HCT116 (cell line): Measurements from ENCODE around the gene MAB21L3. TPM values are rescaled to one million over a fixed set of nuclear protein-coding genes. Genes with fewer than 3 reads are reported as not detected.

Experiments
- ATAC-seq: fragments of 200-7000 bp; cut with Tn5 transposase; 2 replicates; pipeline ENCODE4 v1.9.1; 2020; ENCODE audit warnings: mild to moderate bottlenecking, moderate library complexity
- BruUV-seq: library from RNA; stranded (reverse); fragments of 400-500 nt; replicated peaks from 2 replicates; lab custom pipeline; 2021; lab: Mats Ljungman, UMichigan
- CTCF ChIA-PET: fragments of 300-600 bp; sonication (Branson Sonifier 250); formaldehyde crosslinking; loops from one replicate; lab custom pipeline; 2021; ENCODE audit warnings: antibody characterized with exemption; lab: Charles Lee
- POLR2A ChIA-PET: fragments of 300-600, 350-600 bp; sonication (Branson Sonifier 250); formaldehyde crosslinking; loops from one replicate; lab custom pipeline; 2021; ENCODE audit warnings: antibody characterized with exemption; lab: Charles Lee
- RAD21 ChIA-PET, 2 experiments: fragments of 300-600 bp; sonication (Branson Sonifier 250); formaldehyde crosslinking; loops; one replicate each; lab custom pipeline; 2023; ENCODE audit warnings: low total read pairs in 2 of 2; ENCODE audit not compliant: uncharacterized antibody in 2 of 2, unreplicated experiment in 2 of 2, low non-redundant PET in 1 of 2; lab: Charles Lee
- DNase-seq: peaks from one replicate; pipeline ENCODE4 v3.0.0-alpha.2; 2010; ENCODE audit warnings: low read depth, low spot score
- H2AFZ ChIP-seq: fragments of 200-600 bp; shearing (Covaris generic), sonication (generic); 2 replicates; pipeline ENCODE4 v1.6.1; 2017; ENCODE audit warnings: low read depth, mixed run types, mixed read lengths, antibody characterized with exemption, low read length; ENCODE audit not compliant: poor library complexity, severe bottlenecking
- H3K27ac ChIP-seq: 2 replicates; pipeline ENCODE4 v1.5.1; 2012; ENCODE audit warnings: low read depth, low read length
- H3K27me3 ChIP-seq: fragments of 200-600 bp; sonication (generic); 2 replicates; pipeline ENCODE4 v1.6.1; 2016; ENCODE audit warnings: mixed run types, low read length, mixed read lengths; ENCODE audit not compliant: insufficient read depth
- H3K36me3 ChIP-seq, 2 experiments: fragments of 200-500 bp in 1 of 2; fragments of 200-600 bp in 1 of 2; sonication (Bioruptor generic) in 1 of 2; sonication (generic) in 1 of 2; 2 replicates each; pipeline versions ENCODE4 v1.5.1 to v1.6.1; 2014 to 2016; ENCODE audit warnings: low read length in 2 of 2, inconsistent platforms in 1 of 2, mixed read lengths in 1 of 2, mixed run types in 1 of 2; ENCODE audit not compliant: insufficient read depth in 2 of 2, control insufficient read depth in 1 of 2
- H3K4me1 ChIP-seq, 2 experiments: fragments of 200-600 bp in 1 of 2; sonication (generic) in 1 of 2; 2 replicates each; pipeline versions ENCODE4 v1.5.1 to v1.6.1; 2012 to 2017; ENCODE audit warnings: low read length in 2 of 2, inconsistent platforms in 1 of 2, mild to moderate bottlenecking in 1 of 2, mixed read lengths in 1 of 2, mixed run types in 1 of 2, moderate library complexity in 1 of 2; ENCODE audit not compliant: insufficient read depth in 2 of 2, control insufficient read depth in 1 of 2
- H3K4me2 ChIP-seq: fragments of 200-600 bp; sonication (generic); 2 replicates; pipeline ENCODE4 v1.6.1; 2017; ENCODE audit warnings: mixed run types, low read length, mixed read lengths
- H3K4me3 ChIP-seq, 2 experiments: fragments of 200-600 bp in 1 of 2; sonication (generic) in 1 of 2; replicated peaks in 1 of 2; 2 replicates each; pipeline ENCODE4 v1.5.1; 2011 to 2016; ENCODE audit warnings: low read length in 2 of 2, control low read depth in 1 of 2, low read depth in 1 of 2, mild to moderate bottlenecking in 1 of 2, mixed read lengths in 1 of 2, mixed run types in 1 of 2
- H3K79me2 ChIP-seq: fragments of 200-600 bp; sonication (generic); 2 replicates; pipeline ENCODE4 v1.6.1; 2017; ENCODE audit warnings: mild to moderate bottlenecking, mixed run types, low read length, moderate library complexity, mixed read lengths; ENCODE audit not compliant: insufficient read depth
- H3K9ac ChIP-seq: fragments of 200-600 bp; sonication (generic); 2 replicates; pipeline ENCODE4 v1.6.1; 2016; ENCODE audit warnings: low read length, mixed read lengths
- H3K9me2 ChIP-seq: fragments of 200-600 bp; sonication (generic), shearing (Covaris generic); 2 replicates; pipeline ENCODE4 v1.6.1; 2017; ENCODE audit warnings: mixed run types, mild to moderate bottlenecking, moderate library complexity; ENCODE audit not compliant: insufficient read depth
- H3K9me3 ChIP-seq, 2 experiments: fragments of 200-500 bp in 1 of 2; fragments of 200-600 bp in 1 of 2; sonication (Bioruptor generic) in 1 of 2; sonication (generic) in 1 of 2; 2 replicates each; pipeline ENCODE4 v1.6.1; 2014 to 2017; ENCODE audit warnings: low read length in 2 of 2, mixed read lengths in 2 of 2, inconsistent platforms in 1 of 2, low read depth in 1 of 2, mild to moderate bottlenecking in 1 of 2, mixed run types in 1 of 2, moderate library complexity in 1 of 2; ENCODE audit not compliant: control insufficient read depth in 1 of 2, insufficient read depth in 1 of 2
- H4K20me1 ChIP-seq: fragments of 200-600 bp; sonication (generic), shearing (Covaris generic); 2 replicates; pipeline ENCODE4 v1.6.1; 2017; ENCODE audit warnings: mixed run types, mild to moderate bottlenecking, moderate library complexity; ENCODE audit not compliant: insufficient read depth
- ATF3 ChIP-seq: IDR thresholded peaks from 2 replicates; pipeline ENCODE4 v1.6.1; 2012
- CBX3 ChIP-seq: IDR thresholded peaks from 2 replicates; pipeline ENCODE4 v1.6.1; 2012; ENCODE audit warnings: low read depth
- CEBPB ChIP-seq: IDR thresholded peaks from 2 replicates; pipeline ENCODE4 v1.6.1; 2012; ENCODE audit warnings: low read depth
- EGR1 ChIP-seq: IDR thresholded peaks from 2 replicates; pipeline ENCODE4 v1.6.1; 2012; ENCODE audit warnings: low read depth
- ELF1 ChIP-seq: IDR thresholded peaks from 2 replicates; pipeline ENCODE4 v1.6.1; 2012; ENCODE audit warnings: low read depth, borderline replicate concordance
- EZH2 ChIP-seq: fragments of 200-600 bp; sonication (generic); IDR thresholded peaks from 2 replicates; pipeline ENCODE4 v1.6.1; 2017; ENCODE audit warnings: antibody characterized with exemption, mixed run types
- EZH2phosphoT487 ChIP-seq: fragments of 200-600 bp; IDR thresholded peaks from 2 replicates; pipeline ENCODE4 v1.6.1; 2018; ENCODE audit warnings: antibody characterized with exemption, borderline replicate concordance
- FOSL1 ChIP-seq: IDR thresholded peaks from 2 replicates; pipeline ENCODE4 v1.6.1; 2012; ENCODE audit warnings: low read depth
- JUND ChIP-seq: IDR thresholded peaks from 2 replicates; pipeline ENCODE4 v1.6.1; 2012
- MAX ChIP-seq: IDR thresholded peaks from 2 replicates; pipeline ENCODE4 v1.6.1; 2012
- POLR2A ChIP-seq: IDR thresholded peaks from 2 replicates; pipeline ENCODE4 v1.7.0; 2011; ENCODE audit warnings: borderline replicate concordance; ENCODE audit not compliant: insufficient read depth, insufficient read length; ENCODE audit errors: extremely low read depth
- POLR2AphosphoS5 ChIP-seq: IDR thresholded peaks from 2 replicates; pipeline ENCODE4 v1.6.1; 2011; ENCODE audit warnings: mild to moderate bottlenecking, low read depth, low read length, moderate library complexity
- RAD21 ChIP-seq: IDR thresholded peaks from 2 replicates; pipeline ENCODE4 v1.6.1; 2012; ENCODE audit warnings: low read depth, mild to moderate bottlenecking
- REST ChIP-seq: IDR thresholded peaks from 2 replicates; pipeline ENCODE4 v1.6.1; 2012; ENCODE audit warnings: low read depth
- SIN3A ChIP-seq: IDR thresholded peaks from 2 replicates; pipeline ENCODE4 v1.6.1; 2012; ENCODE audit warnings: low read depth
- SRF ChIP-seq: IDR thresholded peaks from 2 replicates; pipeline ENCODE4 v1.6.1; 2012; ENCODE audit warnings: low read depth
- TCF7L2 ChIP-seq: IDR thresholded peaks from 2 replicates; pipeline ENCODE4 v1.7.0; 2011; ENCODE audit warnings: borderline replicate concordance, inconsistent platforms; ENCODE audit not compliant: insufficient read depth, insufficient read length; ENCODE audit errors: extremely low read depth
- YY1 ChIP-seq: IDR thresholded peaks from 2 replicates; pipeline ENCODE4 v1.6.1; 2011; ENCODE audit warnings: low read length, low read depth, moderate library complexity, mild to moderate bottlenecking; ENCODE audit not compliant: insufficient replicate concordance; ENCODE audit errors: extremely low read depth
- ZBTB33 ChIP-seq: IDR thresholded peaks from 2 replicates; pipeline ENCODE4 v1.6.1; 2011; ENCODE audit warnings: mild to moderate bottlenecking, low read length, moderate library complexity; ENCODE audit not compliant: insufficient replicate concordance; ENCODE audit errors: extremely low read depth
- ZFX ChIP-seq: fragments of 450-650 bp; IDR thresholded peaks from 2 replicates; pipeline ENCODE4 v1.6.1; 2017
- intact Hi-C: fragments of 100-400 bp; cut with micrococcal nuclease; formaldehyde crosslinking; loops from 2 replicates; pipeline ENCODE4 v1.10.0; 2022
- total RNA-seq: library from RNA; stranded (reverse); gene quantifications from one replicate; pipeline ENCODE4 v1.2.1, GENCODE V29; 2021; ENCODE audit not compliant: unreplicated experiment

MAB21L3 gene
- total RNA-seq, 1 experiment from 2014 or later: not detected

- ATAC-seq: no peak
- ChIA-PET POLR2A (no interaction called here), CTCF (interaction anchor here (4.6 to 6.3 kb wide), 3 partner anchors 11 to 349 kb away, joined by 25 to 33 read pairs (median 28); no protein-coding TSS in a partner anchor)
These were observed 39.2 kb downstream of the MAB21L3 start for GRCh38 chr1:116150368-116150767.

More at GRCh38 chr1:116150368-116150767, 39.2 kb downstream of the MAB21L3 start:
- intact Hi-C loops: no loop called here
- Histone ChIP-seq H3K27ac (no peak overlapping the region), H3K27me3 (no peaks in the 10 kb centered on the region), H3K9me3 (no peaks in the 10 kb centered on the region), H3K4me2 (no peak overlapping the region), H3K4me3 (no peak overlapping the region), H3K36me3 (no peaks in the 10 kb centered on the region), H3K4me1 (peaks cover 0 to 13% of the 10 kb centered on the region in 2 experiments; a peak in 2 of 4 replicates), H2AFZ (no peak overlapping the region), H3K9ac (no peak overlapping the region), H4K20me1 (no peaks in the 10 kb centered on the region), H3K9me2 (no peaks in the 10 kb centered on the region), H3K79me2 (no peaks in the 10 kb centered on the region)
- no peak for TF ChIP-seq RAD21
- TF ChIP-seq POLR2A: no peak
- no peak for TF ChIP-seq TCF7L2
- TF ChIP-seq ZBTB33: no peak
- TF ChIP-seq MAX: no peak
- no peak for TF ChIP-seq REST
- no peak for TF ChIP-seq SIN3A
- no peak for TF ChIP-seq CEBPB
- TF ChIP-seq EGR1: no peak
- TF ChIP-seq EZH2: no peak
- no peak for TF ChIP-seq POLR2AphosphoS5
- no peak for TF ChIP-seq ZFX
- TF ChIP-seq EZH2phosphoT487: no peak
- TF ChIP-seq SRF: no peak
- TF ChIP-seq CBX3: no peak
- no peak for TF ChIP-seq YY1
- no peak for TF ChIP-seq ATF3
- TF ChIP-seq ELF1: no peak
- no peak for TF ChIP-seq JUND
- no peak for TF ChIP-seq FOSL1
- no peak for DNase-seq
- no TSS peak for BruUV-seq
- RAD21 ChIA-PET: interaction anchor here in 1 of 2 experiments (0.7 to 1.3 kb wide), 2 partner anchors 11 to 335 kb away, joined by 5 to 6 read pairs; no protein-coding TSS in a partner anchor
